Dedifferentiated amniotic fluid mesenchymal stem cell (primary cell): ENCODE measurements around the gene PTPRE.

Experiments
- DNase-seq: peaks from one replicate; pipeline ENCODE4 v3.0.0-alpha.2; 2016; ENCODE audit errors: extremely low spot score

PTPRE gene

GRCh38 chr10:127951861-127952574 lies 45.1 kb downstream of the PTPRE start:
- no peak for DNase-seq

- DNase-seq: no peak
Observed at GRCh38 chr10:127952575-127952869, 45.6 kb downstream of the PTPRE start.

- DNase-seq: no peak
Observed at GRCh38 chr10:127952918-127953317, 46.0 kb downstream of the PTPRE start.

- no peak for DNase-seq
Observed at GRCh38 chr10:127953876-127954275, 47.0 kb downstream of the PTPRE start.

- DNase-seq: no peak
Observed at GRCh38 chr10:127959428-127959827, 52.5 kb downstream of the PTPRE start.

- no peak for DNase-seq
Observed at GRCh38 chr10:127961071-127961470, 54.2 kb downstream of the PTPRE start.

GRCh38 chr10:127962205-127962604 lies 55.3 kb downstream of the PTPRE start:
- no peak for DNase-seq

- no peak for DNase-seq
Observed at GRCh38 chr10:127963136-127963535, 56.2 kb downstream of the PTPRE start.

- DNase-seq: no peak
Observed at GRCh38 chr10:127964621-127965020, 57.7 kb downstream of the PTPRE start.

GRCh38 chr10:127966875-127967274 lies 60.0 kb downstream of the PTPRE start:
- no peak for DNase-seq

GRCh38 chr10:127968027-127968441 lies 61.1 kb downstream of the PTPRE start:
- no peak for DNase-seq

- no peak for DNase-seq
Observed at GRCh38 chr10:127968659-127969058, 61.8 kb downstream of the PTPRE start.

- no peak for DNase-seq
Observed at GRCh38 chr10:127971101-127971946, 64.4 kb downstream of the PTPRE start.

- no peak for DNase-seq
Observed at GRCh38 chr10:127971963-127972615, 65.2 kb downstream of the PTPRE start.

GRCh38 chr10:127972751-127973357 lies 66.0 kb downstream of the PTPRE start:
- no peak for DNase-seq

GRCh38 chr10:127973791-127974311 lies 66.9 kb downstream of the PTPRE start:
- DNase-seq: no peak

GRCh38 chr10:127974911-127975310 lies 68.0 kb downstream of the PTPRE start:
- DNase-seq: no peak

GRCh38 chr10:127976286-127976685 lies 69.4 kb downstream of the PTPRE start:
- no peak for DNase-seq

GRCh38 chr10:127976701-127977356 lies 69.9 kb downstream of the PTPRE start:
- DNase-seq: no peak

GRCh38 chr10:127977357-127978009 lies 70.6 kb downstream of the PTPRE start:
- DNase-seq: no peak

- no peak for DNase-seq
Observed at GRCh38 chr10:127978481-127978880, 71.6 kb downstream of the PTPRE start.
